Mucosa of rectum (tissue), 2 donors: Measurements from ENCODE around the gene FAM114A1.
"Not testable (repeated sequence)": the region's sequence is repeated elsewhere in the genome, so short reads cannot be mapped to it uniquely, and the experiment has no call there.

Experiments
- H3K27ac ChIP-seq, 2 donors: one replicate each; pipeline ENCODE4 v1.7.0; 2013; ENCODE audit warnings: inconsistent platforms in 2 of 2, low read depth in 2 of 2, low read length in 2 of 2
- H3K27me3 ChIP-seq, 2 donors: one replicate each; pipeline ENCODE4 v1.7.0; 2013; ENCODE audit warnings: low read length in 2 of 2; ENCODE audit not compliant: control insufficient read depth in 2 of 2, insufficient read depth in 2 of 2
- H3K36me3 ChIP-seq, 2 donors: one replicate each; pipeline ENCODE4 v1.7.0; 2013; ENCODE audit warnings: low read length in 2 of 2; ENCODE audit not compliant: control insufficient read depth in 2 of 2, insufficient read depth in 2 of 2
- H3K4me1 ChIP-seq, 2 donors: one replicate each; pipeline ENCODE4 v1.7.0; 2013; ENCODE audit warnings: low read length in 2 of 2, mild to moderate bottlenecking in 1 of 2; ENCODE audit not compliant: control insufficient read depth in 2 of 2, insufficient read depth in 2 of 2
- H3K4me3 ChIP-seq, 2 donors: one replicate each; pipeline ENCODE4 v1.7.0; 2013; ENCODE audit warnings: low read length in 2 of 2
- H3K9ac ChIP-seq, 2 donors: one replicate each; pipeline ENCODE4 v1.7.0; 2013; ENCODE audit warnings: low read length in 2 of 2, low read depth in 1 of 2, mild to moderate bottlenecking in 1 of 2
- H3K9me3 ChIP-seq, 2 donors: one replicate each; pipeline ENCODE4 v1.7.0; 2013; ENCODE audit warnings: low read length in 2 of 2; ENCODE audit not compliant: control insufficient read depth in 2 of 2
- donor health status: healthy.
- donor health status: Normal muscosa, but diverticular disease.

The FAM114A1 gene

DNA sequence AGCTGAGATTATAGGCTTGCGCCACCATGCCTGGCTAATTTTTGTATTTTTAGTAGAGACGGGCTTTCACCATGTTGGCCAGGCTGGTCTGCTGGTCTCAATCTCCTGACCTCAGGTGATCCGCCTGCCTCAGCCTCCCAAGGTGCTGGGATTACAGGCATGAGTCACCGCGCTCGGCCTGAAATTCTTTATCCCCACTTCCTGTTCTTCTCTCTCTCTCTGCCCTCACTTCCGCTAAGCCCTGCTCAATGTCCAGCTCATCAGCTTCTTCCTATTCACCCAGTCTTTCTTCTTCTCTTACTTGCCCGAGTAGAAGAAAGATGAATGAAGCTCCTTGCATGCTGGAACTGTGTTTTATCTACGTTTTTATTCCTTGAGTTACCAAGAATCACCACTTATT, 120.7 kb downstream of the FAM114A1 start:
- H3K36me3 ChIP-seq, H3K27me3 ChIP-seq, H3K4me1 ChIP-seq, H3K4me3 ChIP-seq, H3K9ac ChIP-seq, H3K9me3 ChIP-seq, H3K27ac ChIP-seq: not testable (repeated sequence)

DNA sequence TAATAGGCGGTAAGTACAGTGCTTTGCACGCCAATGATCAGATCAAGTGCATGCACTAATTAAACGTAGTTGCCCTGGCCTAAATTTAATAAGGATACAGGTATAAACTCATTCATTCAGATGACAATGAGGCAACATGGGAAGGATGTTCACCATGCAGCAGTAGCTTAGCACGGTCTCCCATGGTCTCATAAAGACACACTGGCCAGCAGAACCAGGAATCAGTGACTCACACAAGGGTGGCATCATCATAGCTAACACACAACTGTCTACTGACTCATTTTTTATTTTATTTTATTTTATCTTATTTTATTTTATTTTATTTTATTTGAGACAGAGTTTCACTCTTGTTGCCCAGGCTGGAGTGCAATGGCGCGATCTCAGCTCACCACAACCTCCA, 121.9 kb downstream of the FAM114A1 start:
- Histone ChIP-seq H3K9me3 (no peaks in the 10 kb centered on the region), H3K27ac (no peak overlapping the region), H3K9ac (no peak overlapping the region), H3K4me3 (no peak overlapping the region), H3K4me1 (peaks cover 0 to 3% of the 10 kb centered on the region in 2 donors), H3K27me3 (no peaks in the 10 kb centered on the region), H3K36me3 (no peaks in the 10 kb centered on the region)

DNA sequence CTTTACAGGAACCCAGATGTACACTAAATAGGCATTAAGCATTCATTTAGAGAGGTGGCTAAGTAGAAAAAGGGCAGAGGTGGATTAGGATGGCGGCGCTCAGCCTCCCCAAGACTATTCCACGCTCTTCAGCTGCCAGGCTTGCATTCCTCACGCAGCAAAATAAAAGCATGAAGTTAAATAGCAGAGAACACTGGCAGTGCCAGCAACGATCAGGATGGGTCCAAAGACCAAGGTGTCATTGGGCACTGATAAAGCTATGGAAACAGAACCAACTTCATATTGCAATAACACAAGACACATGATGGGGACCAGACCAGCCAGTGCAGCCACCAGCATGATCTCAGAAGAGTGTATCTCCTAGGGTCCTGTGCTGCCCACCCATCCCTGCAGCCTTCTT, 122.6 kb downstream of the FAM114A1 start:
- H3K27me3 ChIP-seq = no peaks in the 10 kb centered on the region

DNA sequence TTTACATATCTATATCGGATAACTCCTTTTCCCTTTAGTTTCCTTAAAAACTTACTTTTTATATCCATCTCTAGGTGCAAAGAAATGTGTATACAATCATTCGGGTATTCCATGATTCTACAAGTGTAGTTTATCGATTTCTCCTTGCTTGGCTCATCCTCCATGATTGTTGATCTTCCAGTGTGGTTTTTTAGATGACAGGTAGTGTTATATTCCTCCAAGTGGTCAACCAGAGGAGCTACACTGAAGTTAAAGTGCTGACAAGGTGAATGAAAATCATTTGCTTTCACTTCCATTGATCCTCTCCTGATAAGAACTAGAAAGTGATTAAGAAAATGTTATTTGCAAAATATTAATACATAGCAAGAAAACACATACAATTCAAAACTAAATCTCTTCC, 126.1 kb downstream of the FAM114A1 start:
- Histone ChIP-seq H3K4me1 (no peaks in the 10 kb centered on the region), H3K4me3 (no peak overlapping the region), H3K36me3 (no peaks in the 10 kb centered on the region), H3K9me3 (no peaks in the 10 kb centered on the region), H3K27me3 (no peaks in the 10 kb centered on the region), H3K27ac (no peak overlapping the region), H3K9ac (no peak overlapping the region)

More for the DNA sequence above, 122.6 kb downstream of the FAM114A1 start:
- Histone ChIP-seq H3K27ac (no peak overlapping the region), H3K9ac (no peak overlapping the region), H3K9me3 (no peaks in the 10 kb centered on the region), H3K4me1 (peaks cover 0 to 3% of the 10 kb centered on the region in 2 donors), H3K36me3 (no peaks in the 10 kb centered on the region), H3K4me3 (no peak overlapping the region)

DNA sequence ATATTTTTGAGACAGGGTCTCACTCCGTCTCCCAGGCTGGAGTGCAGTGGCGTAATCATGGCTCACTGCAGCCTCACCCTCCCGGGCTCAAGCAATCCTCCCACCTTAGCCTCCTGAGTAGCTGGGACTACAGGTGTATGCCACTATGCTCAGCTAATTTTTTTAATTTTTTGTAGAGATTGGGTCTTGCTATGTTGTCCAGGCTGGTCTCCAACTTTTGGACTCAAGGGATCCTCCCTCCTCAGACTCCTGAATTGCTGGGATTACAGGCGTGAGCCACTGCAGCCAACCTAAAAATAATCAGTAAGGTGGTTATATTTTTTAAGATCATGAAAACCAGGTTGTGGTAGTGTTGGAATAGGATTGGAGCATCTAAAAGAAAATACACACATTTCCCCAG, 126.5 kb downstream of the FAM114A1 start:
- Histone ChIP-seq H3K36me3 (no peaks in the 10 kb centered on the region), H3K4me3 (no peak overlapping the region), H3K27me3 (no peaks in the 10 kb centered on the region), H3K27ac (no peak overlapping the region), H3K9me3 (no peaks in the 10 kb centered on the region), H3K9ac (no peak overlapping the region), H3K4me1 (no peaks in the 10 kb centered on the region)
